Panc1 (cell line): ENCODE data around the gene IL1R2. TPM values are rescaled to one million over a fixed set of nuclear protein-coding genes. Genes with fewer than 3 reads are reported as not detected.
A peak's percentile ranks its signal among the peaks of the same experiment; 100 is the strongest.

ENCODE experiments used
- ATAC-seq: fragments of 200-7000 bp; cut with Tn5 transposase; 2 replicates; pipeline ENCODE4 v1.9.1; 2020; ENCODE audit warnings: mild to moderate bottlenecking, moderate library complexity
- Bru-seq: library from RNA; stranded (reverse); fragments of 400-500 nt; gene quantifications from one replicate; lab custom pipeline; 2021; lab: Mats Ljungman, UMichigan
- BruChase-seq, 2 experiments: library from RNA; stranded (reverse); fragments of 400-500 nt; gene quantifications; one replicate each; lab custom pipeline; 2021; lab: Mats Ljungman, UMichigan
- BruUV-seq: library from RNA; stranded (reverse); fragments of 400-500 nt; replicated peaks from 2 replicates; lab custom pipeline; 2021; lab: Mats Ljungman, UMichigan
- CTCF ChIA-PET: fragments of 300-600 bp; sonication (Branson Sonifier 250); formaldehyde crosslinking; loops from one replicate; lab custom pipeline; 2022; ENCODE audit warnings: antibody characterized with exemption; lab: Charles Lee
- POLR2A ChIA-PET: fragments of 300-600 bp; sonication (Branson Sonifier 250); formaldehyde crosslinking; loops from one replicate; lab custom pipeline; 2022; ENCODE audit warnings: antibody characterized with exemption; lab: Charles Lee
- DNase-seq: peaks from one replicate; pipeline ENCODE4 v3.0.0-alpha.2; 2010; ENCODE audit warnings: low read depth, low spot score
- H3K27ac ChIP-seq: 2 replicates; pipeline ENCODE4 v1.5.1; 2011; ENCODE audit warnings: mild to moderate bottlenecking, low read length, inconsistent platforms
- H3K27me3 ChIP-seq: fragments of 200-500 bp; sonication (Bioruptor generic); 2 replicates; pipeline ENCODE4 v1.6.0; 2014; ENCODE audit warnings: low read length, inconsistent platforms; ENCODE audit not compliant: control insufficient read depth, insufficient read depth
- H3K36me3 ChIP-seq: fragments of 200-500 bp; sonication (Bioruptor generic); 2 replicates; pipeline ENCODE4 v1.5.1; 2014; ENCODE audit warnings: inconsistent platforms, mild to moderate bottlenecking, low read length, moderate library complexity; ENCODE audit not compliant: control insufficient read depth, insufficient read depth
- H3K4me1 ChIP-seq: 2 replicates; pipeline ENCODE4 v1.5.1; 2011; ENCODE audit warnings: inconsistent platforms, mild to moderate bottlenecking, low read length, moderate library complexity; ENCODE audit not compliant: control insufficient read depth, insufficient read depth
- H3K4me3 ChIP-seq, 2 experiments: 2 replicates each; pipeline ENCODE4 v1.5.1; 2011 to 2012; ENCODE audit warnings: low read depth in 2 of 2, low read length in 2 of 2, mild to moderate bottlenecking in 2 of 2, inconsistent platforms in 1 of 2, moderate library complexity in 1 of 2
- H3K9me3 ChIP-seq: fragments of 200-500 bp; sonication (Bioruptor generic); 2 replicates; pipeline ENCODE4 v1.5.1; 2014; ENCODE audit warnings: low read depth, mild to moderate bottlenecking, inconsistent platforms, low read length, moderate library complexity; ENCODE audit not compliant: control insufficient read depth, insufficient read depth
- CTCF ChIP-seq: fragments of 450-650 bp; IDR thresholded peaks from 2 replicates; pipeline ENCODE4 v1.5.1; 2017; ENCODE audit warnings: mild to moderate bottlenecking
- POLR2AphosphoS5 ChIP-seq: IDR thresholded peaks from 2 replicates; pipeline ENCODE4 v1.6.1; 2012; ENCODE audit warnings: mild to moderate bottlenecking, low read depth, low read length, moderate library complexity
- REST ChIP-seq, 2 experiments: IDR thresholded peaks; 2 replicates each; pipeline ENCODE4 v1.6.1; 2011 to 2012; ENCODE audit warnings: low read depth in 2 of 2, control low read depth in 1 of 2, low read length in 1 of 2, mild to moderate bottlenecking in 1 of 2, moderate library complexity in 1 of 2; ENCODE audit not compliant: insufficient read depth in 1 of 2
- SIN3A ChIP-seq: IDR thresholded peaks from 2 replicates; pipeline ENCODE4 v1.6.1; 2012; ENCODE audit warnings: low read depth, mild to moderate bottlenecking, low read length, moderate library complexity, borderline replicate concordance; ENCODE audit not compliant: insufficient read depth
- TCF7L2 ChIP-seq: IDR thresholded peaks from 2 replicates; pipeline ENCODE4 v1.6.1; 2011; ENCODE audit warnings: mild to moderate bottlenecking, low read depth, low read length, inconsistent platforms
- in situ Hi-C: cut with HindIII; loops from 2 replicates; pipeline ENCODE4 v1.10.0; 2016; ENCODE audit warnings: low sequenced_read_pairs, low pct_unique_long_range_greater_than_20kb
- intact Hi-C: fragments of 100-400 bp; cut with micrococcal nuclease; formaldehyde crosslinking; loops from one replicate; pipeline ENCODE4 v1.10.0; 2022; ENCODE audit not compliant: unreplicated experiment
- long read RNA-seq: library from polyadenylated mRNA; unstranded; transcript quantifications from one replicate; pipeline ENCODE4 v2.0.0, GENCODE V29; 2021; ENCODE audit not compliant: unreplicated experiment
- polyA plus RNA-seq: library from polyadenylated mRNA; unstranded; fragments of >200 nt; gene quantifications from one replicate; pipeline ENCODE4 v1.2.1, GENCODE V29; 2012; ENCODE audit warnings: missing spikeins; ENCODE audit not compliant: insufficient read length
- total RNA-seq: library from RNA; stranded (reverse); gene quantifications from one replicate; pipeline ENCODE4 v1.2.1, GENCODE V29; 2021; ENCODE audit not compliant: unreplicated experiment

The IL1R2 gene
- total RNA-seq (0.15 TPM), Bru-seq, nascent RNA (percentile 3 among the genes with signal in this experiment), BruChase-seq, experiment 1, labeled RNA remaining after a 2-hour chase (percentile 7 among the genes with signal in this experiment), BruChase-seq, experiment 2, labeled RNA remaining after a 6-hour chase (percentile 5 among the genes with signal in this experiment)
- not detected for polyA plus RNA-seq
- long read RNA-seq = 0 reads

GRCh38 chr2:101991721-101992145 is at the start of gene IL1R2:
Gene IL1R2, plus strand, starts transcription at chr2:101991960. Its CDS starts 16,616 bp downstream, at chr2:102008576.
- DNase-seq (no peak), ATAC-seq (no peak)
- ChIA-PET CTCF (no interaction called here), POLR2A (no interaction called here)
- intact Hi-C loops (no loop called here), in situ Hi-C loops (no loop called here)
- no peaks in the 10 kb centered on the region for H3K9me3 ChIP-seq
- no peaks in the 10 kb centered on the region for H3K4me1 ChIP-seq
- no TSS peak for BruUV-seq
- H3K36me3 ChIP-seq = no peaks in the 10 kb centered on the region
- no peak within 1 kb of the TSS for H3K4me3 ChIP-seq
- no peak for TF ChIP-seq REST (IDR thresholded peaks at IDR 0.05; ENCODE audit: insufficient read depth in 1 of 2, low read depth in 2 of 2, low read length in 1 of 2)
- H3K27ac ChIP-seq = no peak within 1 kb of the TSS
- peaks cover 8% of the 10 kb centered on the region for H3K27me3 ChIP-seq

GRCh38 chr2:101942851-101943250 is 48.9 kb upstream of the IL1R2 start:
- intact Hi-C loops (no loop called here), in situ Hi-C loops (no loop called here)
- ATAC-seq (no peak), DNase-seq (no peak)
- Histone ChIP-seq H3K27me3 (no peaks in the 10 kb centered on the region), H3K4me1 (no peaks in the 10 kb centered on the region), H3K9me3 (no peaks in the 10 kb centered on the region), H3K36me3 (no peaks in the 10 kb centered on the region), H3K4me3 (no peak overlapping the region), H3K27ac (no peak overlapping the region)
- POLR2A ChIA-PET = no interaction called here
- BruUV-seq = no TSS peak
- no peak for TF ChIP-seq TCF7L2
- TF ChIP-seq SIN3A = no peak
- TF ChIP-seq CTCF = no peak
- no peak for TF ChIP-seq REST (IDR thresholded peaks at IDR 0.05; ENCODE audit: insufficient read depth in 1 of 2, low read depth in 2 of 2, low read length in 1 of 2)
- no peak for TF ChIP-seq POLR2AphosphoS5
- CTCF ChIA-PET = no interaction called here
